ENCODE results near the gene CLASP1.

The CLASP1 gene

DNA sequence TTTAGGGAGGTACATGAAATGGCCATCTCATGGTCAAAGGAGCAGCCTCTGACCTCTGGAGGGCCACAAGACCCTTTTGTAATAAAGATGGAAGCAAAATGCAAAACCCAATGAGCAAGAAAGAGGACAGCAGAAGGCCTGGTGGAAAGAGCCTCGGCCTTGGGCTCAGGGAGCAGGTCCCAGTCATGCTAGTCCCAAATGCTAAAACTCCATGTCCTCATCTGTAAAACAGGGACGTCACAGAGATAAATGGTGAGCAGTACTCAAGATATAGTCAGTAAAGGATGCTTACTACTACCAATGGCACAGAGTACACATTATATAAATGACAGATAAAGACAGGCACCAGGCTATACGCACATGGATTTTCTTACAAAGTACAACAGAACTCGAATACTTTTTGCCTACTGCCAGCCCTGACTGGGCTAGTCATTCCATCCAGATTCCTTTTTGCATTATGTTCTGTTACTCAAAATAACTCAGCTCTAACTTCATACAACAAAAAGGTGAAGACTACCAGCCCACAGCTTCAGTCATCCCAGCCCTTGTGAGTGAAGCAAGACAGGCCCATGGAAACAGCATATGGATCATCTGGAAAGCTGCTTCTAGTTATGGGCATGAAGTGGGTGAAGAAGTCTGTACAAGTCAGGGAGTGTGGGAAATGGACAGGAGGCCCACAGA is 299.4 kb downstream of the CLASP1 start:
- no peaks in the 10 kb centered on the region for H3K79me2 ChIP-seq (ENCODE audit: insufficient read depth, low read depth)
- H4K20me1 ChIP-seq (ENCODE audit: insufficient read depth), result no peaks in the 10 kb centered on the region
- TF ChIP-seq, protein P1, sequence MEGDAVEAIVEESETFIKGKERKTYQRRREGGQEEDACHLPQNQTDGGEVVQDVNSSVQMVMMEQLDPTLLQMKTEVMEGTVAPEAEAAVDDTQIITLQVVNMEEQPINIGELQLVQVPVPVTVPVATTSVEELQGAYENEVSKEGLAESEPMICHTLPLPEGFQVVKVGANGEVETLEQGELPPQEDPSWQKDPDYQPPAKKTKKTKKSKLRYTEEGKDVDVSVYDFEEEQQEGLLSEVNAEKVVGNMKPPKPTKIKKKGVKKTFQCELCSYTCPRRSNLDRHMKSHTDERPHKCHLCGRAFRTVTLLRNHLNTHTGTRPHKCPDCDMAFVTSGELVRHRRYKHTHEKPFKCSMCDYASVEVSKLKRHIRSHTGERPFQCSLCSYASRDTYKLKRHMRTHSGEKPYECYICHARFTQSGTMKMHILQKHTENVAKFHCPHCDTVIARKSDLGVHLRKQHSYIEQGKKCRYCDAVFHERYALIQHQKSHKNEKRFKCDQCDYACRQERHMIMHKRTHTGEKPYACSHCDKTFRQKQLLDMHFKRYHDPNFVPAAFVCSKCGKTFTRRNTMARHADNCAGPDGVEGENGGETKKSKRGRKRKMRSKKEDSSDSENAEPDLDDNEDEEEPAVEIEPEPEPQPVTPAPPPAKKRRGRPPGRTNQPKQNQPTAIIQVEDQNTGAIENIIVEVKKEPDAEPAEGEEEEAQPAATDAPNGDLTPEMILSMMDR (conservative IDR thresholded peaks at IDR 0.05; ENCODE audit: low read depth, low read length), result no peak
- H3K27me3 ChIP-seq (ENCODE audit: insufficient read depth, low read depth), result no peaks in the 10 kb centered on the region
- H3K4me1 ChIP-seq (ENCODE audit: low read depth, poor library complexity, severe bottlenecking), result no peaks in the 10 kb centered on the region
- H3K4me3 ChIP-seq (IDR thresholded peaks at IDR 0.05; ENCODE audit: insufficient read depth, low read depth, low read length), result no peak overlapping the region
- no peak overlapping the region for H3K27ac ChIP-seq
- no peak overlapping the region for H3K9ac ChIP-seq
- no peak overlapping the region for H3K4me2 ChIP-seq
- no peaks in the 10 kb centered on the region for H3K36me3 ChIP-seq (ENCODE audit: insufficient read depth)
- H2AFZ ChIP-seq (ENCODE audit: low read depth), result no peak overlapping the region

DNA sequence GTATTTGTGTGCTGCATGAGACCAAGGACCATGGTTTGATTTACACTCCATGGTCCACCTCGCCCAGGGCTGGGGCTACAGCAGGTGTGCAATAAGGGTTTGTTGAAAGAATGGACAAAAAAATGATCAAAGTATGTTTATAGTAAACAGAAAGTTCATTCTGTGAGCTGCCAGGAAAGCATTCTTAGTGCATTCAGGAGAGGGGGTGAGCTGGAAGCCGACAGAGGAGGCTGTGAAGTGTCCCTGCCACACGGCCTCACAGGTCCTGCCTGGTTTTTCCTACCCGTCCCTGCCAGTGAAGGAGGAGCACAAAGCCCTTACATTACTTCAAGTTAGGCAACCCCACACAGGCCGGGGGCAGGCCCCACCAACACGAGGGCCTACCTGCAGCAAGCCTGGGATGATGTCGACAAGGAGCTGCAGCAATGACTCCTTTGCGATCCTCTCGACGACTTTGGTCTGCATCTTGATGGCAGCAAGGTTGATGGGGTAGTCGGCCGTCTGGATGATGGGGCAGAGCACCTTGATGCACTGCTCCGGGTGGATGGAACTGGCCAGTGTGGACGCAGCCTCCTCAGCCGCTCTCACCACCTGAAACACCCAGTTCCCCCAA is 301.0 kb downstream of the CLASP1 start:
- Histone ChIP-seq H3K27me3 (ENCODE audit: insufficient read depth, low read depth) (no peaks in the 10 kb centered on the region), H3K4me2 (no peak overlapping the region), H4K20me1 (ENCODE audit: insufficient read depth) (no peaks in the 10 kb centered on the region), H3K4me3 (IDR thresholded peaks at IDR 0.05; ENCODE audit: insufficient read depth, low read depth, low read length) (no peak overlapping the region), H3K4me1 (ENCODE audit: low read depth, poor library complexity, severe bottlenecking) (no peaks in the 10 kb centered on the region), H3K79me2 (ENCODE audit: insufficient read depth, low read depth) (no peaks in the 10 kb centered on the region), H2AFZ (ENCODE audit: low read depth) (no peak overlapping the region), H3K36me3 (ENCODE audit: insufficient read depth) (no peaks in the 10 kb centered on the region), H3K9ac (no peak overlapping the region), H3K27ac (no peak overlapping the region)
- TF ChIP-seq, protein P1 (conservative IDR thresholded peaks at IDR 0.05; ENCODE audit: low read depth, low read length), result no peak

DNA sequence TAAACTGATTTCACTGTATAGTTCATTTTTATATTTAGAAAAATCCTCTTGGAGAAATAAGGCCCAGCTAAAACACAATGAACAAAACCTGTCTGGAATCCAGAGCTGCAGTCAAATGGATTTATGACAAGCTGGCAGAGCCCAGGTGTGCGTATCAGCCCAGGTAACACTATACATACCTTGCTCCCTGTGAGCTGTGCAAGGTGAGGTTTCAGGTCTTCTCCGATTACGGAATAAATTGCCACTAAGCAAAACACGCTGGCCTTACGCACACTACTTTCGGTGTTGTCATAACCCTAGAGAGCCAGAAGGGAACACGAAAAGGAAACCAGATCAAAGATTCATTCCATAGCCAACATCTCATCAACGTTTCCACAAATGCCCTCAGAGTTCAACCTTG is 302.4 kb downstream of the CLASP1 start:
- Histone ChIP-seq H3K4me3 (IDR thresholded peaks at IDR 0.05; ENCODE audit: insufficient read depth, low read depth, low read length) (no peak overlapping the region), H4K20me1 (ENCODE audit: insufficient read depth) (no peaks in the 10 kb centered on the region), H3K36me3 (ENCODE audit: insufficient read depth) (no peaks in the 10 kb centered on the region), H3K79me2 (ENCODE audit: insufficient read depth, low read depth) (no peaks in the 10 kb centered on the region), H3K9ac (no peak overlapping the region), H3K4me2 (no peak overlapping the region), H2AFZ (ENCODE audit: low read depth) (no peak overlapping the region), H3K27ac (no peak overlapping the region), H3K4me1 (ENCODE audit: low read depth, poor library complexity, severe bottlenecking) (no peaks in the 10 kb centered on the region), H3K27me3 (ENCODE audit: insufficient read depth, low read depth) (no peaks in the 10 kb centered on the region)
- TF ChIP-seq, protein P1 (conservative IDR thresholded peaks at IDR 0.05; ENCODE audit: low read depth, low read length), result no peak

DNA sequence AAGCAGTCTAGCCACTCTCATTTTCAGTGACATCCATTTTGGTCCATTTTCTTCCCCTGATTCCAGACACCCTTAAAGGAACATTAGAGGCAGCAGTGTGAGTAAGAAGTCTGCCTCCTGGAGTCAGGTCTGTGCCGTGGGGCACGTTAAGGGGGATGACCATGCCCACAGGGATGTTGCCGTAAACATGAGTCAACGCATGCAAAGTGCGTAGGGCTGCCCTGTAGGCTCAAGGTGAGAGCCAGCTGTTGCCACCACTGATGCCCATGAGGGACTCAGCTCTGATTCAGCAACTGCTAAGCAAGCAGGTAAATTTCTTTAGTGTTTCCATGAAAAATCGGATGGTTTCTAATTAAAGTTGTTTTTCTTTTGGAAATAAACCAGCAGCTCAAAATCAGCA is 302.9 kb downstream of the CLASP1 start:
- H4K20me1 ChIP-seq (ENCODE audit: insufficient read depth), result no peaks in the 10 kb centered on the region
- no peak overlapping the region for H2AFZ ChIP-seq (ENCODE audit: low read depth)
- H3K9ac ChIP-seq, result no peak overlapping the region
- H3K4me2 ChIP-seq, result no peak overlapping the region
- H3K4me1 ChIP-seq (ENCODE audit: low read depth, poor library complexity, severe bottlenecking), result no peaks in the 10 kb centered on the region
- H3K36me3 ChIP-seq (ENCODE audit: insufficient read depth), result no peaks in the 10 kb centered on the region
- TF ChIP-seq, protein P1 (conservative IDR thresholded peaks at IDR 0.05; ENCODE audit: low read depth, low read length), result no peak
- H3K4me3 ChIP-seq (IDR thresholded peaks at IDR 0.05; ENCODE audit: insufficient read depth, low read depth, low read length), result no peak overlapping the region
- no peak overlapping the region for H3K27ac ChIP-seq
- H3K27me3 ChIP-seq (ENCODE audit: insufficient read depth, low read depth), result no peaks in the 10 kb centered on the region
- no peaks in the 10 kb centered on the region for H3K79me2 ChIP-seq (ENCODE audit: insufficient read depth, low read depth)

Data from KMS-11 (cell line).